GM21576 (cell line): ENCODE results near the gene PPIL3.
"Not testable (repeated sequence)": the region's sequence is repeated elsewhere in the genome, so short reads cannot be mapped to it uniquely, and the experiment has no call there.

ENCODE experiments used
- ATAC-seq: cut with Tn5 transposase; IDR thresholded peaks from one replicate; pipeline ENCODE4 v1.9.1; 2021; ENCODE audit warnings: mild to moderate bottlenecking, moderate library complexity; ENCODE audit not compliant: unreplicated experiment

Gene PPIL3

DNA sequence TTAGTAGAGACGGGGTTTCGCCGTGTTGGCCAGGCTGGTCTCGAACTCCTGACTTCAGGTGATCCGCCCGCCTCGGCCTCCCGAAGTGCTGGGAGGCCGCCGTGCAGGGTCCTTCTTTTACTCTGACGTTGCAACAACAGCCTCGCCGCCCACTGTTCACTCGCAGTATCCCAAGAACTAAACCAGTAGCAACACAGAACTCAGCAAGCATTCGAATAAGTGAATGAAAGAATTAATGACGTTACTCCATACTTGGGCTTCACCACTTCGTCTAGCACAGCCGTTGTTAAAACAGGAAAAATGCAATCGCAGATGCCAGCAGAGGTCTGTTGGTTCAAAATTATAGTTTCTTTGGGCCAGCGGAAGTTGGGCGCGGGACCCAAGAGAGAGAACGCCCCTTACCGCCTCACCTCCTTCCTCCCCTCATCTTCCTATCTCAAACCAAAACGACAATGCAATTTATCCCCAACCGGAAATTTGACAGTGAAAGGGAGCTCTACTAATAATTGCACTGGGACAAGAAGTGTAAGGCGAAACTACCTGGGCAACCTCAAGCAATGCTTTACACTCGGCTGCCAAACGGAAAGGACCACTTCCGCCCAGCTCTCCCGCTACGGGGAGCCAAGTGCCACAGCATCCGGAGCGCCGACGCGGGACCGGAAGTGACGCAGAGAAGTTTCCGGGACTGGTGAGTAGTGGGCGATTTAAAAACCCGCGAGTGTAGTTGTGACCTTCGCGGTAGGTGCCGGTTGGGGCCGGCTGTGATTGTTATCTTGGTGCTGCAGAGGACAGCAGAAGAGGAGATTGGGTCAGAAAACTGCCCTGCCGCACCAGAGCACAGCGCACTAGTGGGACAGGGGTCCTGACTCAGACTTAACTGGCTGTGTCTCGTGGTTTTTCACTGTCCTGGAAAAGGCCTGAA is at the start of gene PPIL3, which contains the start of gene NIF3L1:
Gene PPIL3, minus strand, starts transcription at position 374 of the 922 bp plus-strand sequence. CDS start 1,462 bp downstream, outside the sequence.
Gene NIF3L1, plus strand, starts transcription at position 668 of the 922 bp plus-strand sequence. CDS start 2,573 bp downstream, outside the sequence.
- ATAC-seq, result peak; percentile 87

- no peak for ATAC-seq
Observed at GRCh38 chr2:200930947-200931626, 42.2 kb upstream of the PPIL3 start.

DNA sequence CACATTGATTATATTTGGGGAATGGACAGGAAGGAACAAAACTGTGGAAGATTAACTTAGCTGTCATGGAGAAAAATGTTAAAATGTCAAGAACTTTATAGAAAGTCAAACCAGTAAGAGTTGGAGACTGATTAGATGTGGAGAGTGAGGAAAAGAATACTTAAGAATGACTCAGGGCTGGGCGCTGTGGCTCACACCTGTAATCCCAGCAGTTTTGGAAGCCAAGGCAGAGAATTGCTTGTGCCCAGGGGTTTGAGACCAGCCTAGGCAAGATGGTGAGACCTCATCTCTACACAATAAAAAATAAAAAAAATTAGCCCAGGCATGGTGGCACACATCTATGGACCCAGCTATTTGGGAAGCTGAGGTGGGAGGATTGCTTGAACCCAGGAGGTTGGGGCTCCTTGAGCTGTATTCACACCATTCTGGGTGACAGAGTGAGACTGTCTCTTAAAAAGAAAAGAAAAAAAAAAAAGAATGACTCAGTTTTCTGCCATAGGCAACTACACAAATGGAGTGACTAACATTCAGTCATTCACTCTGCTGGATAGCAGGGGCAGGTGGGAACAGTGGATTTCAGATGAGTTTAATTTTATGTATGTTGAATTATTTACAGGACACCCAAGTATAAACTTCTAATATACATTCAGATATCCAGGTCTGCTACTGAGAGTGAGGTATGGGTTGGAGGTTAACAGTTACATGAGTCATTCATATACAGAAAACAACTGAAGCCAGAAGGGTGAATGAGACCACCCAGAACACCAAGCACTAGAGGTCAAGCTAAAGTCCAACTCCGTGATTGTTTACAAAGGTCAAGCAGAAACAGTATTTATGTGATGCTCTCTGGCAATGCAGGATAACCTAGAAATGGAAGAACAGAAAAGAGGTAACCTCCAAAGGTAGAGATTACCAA is 40.7 kb upstream of the PPIL3 start:
- no peak for ATAC-seq

DNA sequence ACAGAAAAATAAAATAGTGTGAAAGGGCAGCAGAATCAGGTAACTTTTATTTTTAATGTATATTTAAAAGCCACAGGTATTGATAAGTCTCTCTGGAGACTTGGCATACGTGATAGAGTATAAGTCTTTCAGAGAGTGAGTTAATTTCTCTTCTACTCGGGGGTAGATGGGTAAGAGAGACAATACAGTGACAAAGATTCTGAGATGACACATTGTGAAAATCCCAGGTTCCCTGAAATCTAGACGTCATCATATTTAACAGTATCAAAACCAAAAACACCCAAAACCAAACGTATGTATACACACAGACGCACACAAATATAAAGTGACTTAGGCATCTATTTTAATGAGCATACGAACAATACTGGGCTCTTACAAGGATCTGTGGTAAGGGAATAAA is 33.6 kb upstream of the PPIL3 start:
- no peak for ATAC-seq

DNA sequence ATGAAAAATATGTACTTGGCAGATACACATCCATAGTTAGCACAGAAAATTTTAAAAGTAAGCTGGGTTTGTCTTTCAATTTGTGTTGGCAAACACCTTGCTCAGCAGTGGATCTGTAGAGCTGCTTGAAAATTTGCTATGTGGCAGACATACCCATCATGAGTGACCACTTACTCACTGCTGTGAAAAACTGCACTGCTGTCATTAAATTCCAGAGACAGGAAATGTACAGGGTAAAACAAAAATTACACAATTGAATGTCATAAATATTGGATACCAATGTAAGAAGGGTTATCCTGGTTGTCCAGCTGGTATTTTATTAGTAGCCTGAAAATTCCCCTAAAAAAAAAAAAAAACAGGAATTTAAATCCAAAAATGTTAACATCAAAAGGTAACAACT is 24.8 kb upstream of the PPIL3 start:
- no peak for ATAC-seq

GRCh38 chr2:200909958-200910357 is 21.1 kb upstream of the PPIL3 start:
- ATAC-seq, result no peak

DNA sequence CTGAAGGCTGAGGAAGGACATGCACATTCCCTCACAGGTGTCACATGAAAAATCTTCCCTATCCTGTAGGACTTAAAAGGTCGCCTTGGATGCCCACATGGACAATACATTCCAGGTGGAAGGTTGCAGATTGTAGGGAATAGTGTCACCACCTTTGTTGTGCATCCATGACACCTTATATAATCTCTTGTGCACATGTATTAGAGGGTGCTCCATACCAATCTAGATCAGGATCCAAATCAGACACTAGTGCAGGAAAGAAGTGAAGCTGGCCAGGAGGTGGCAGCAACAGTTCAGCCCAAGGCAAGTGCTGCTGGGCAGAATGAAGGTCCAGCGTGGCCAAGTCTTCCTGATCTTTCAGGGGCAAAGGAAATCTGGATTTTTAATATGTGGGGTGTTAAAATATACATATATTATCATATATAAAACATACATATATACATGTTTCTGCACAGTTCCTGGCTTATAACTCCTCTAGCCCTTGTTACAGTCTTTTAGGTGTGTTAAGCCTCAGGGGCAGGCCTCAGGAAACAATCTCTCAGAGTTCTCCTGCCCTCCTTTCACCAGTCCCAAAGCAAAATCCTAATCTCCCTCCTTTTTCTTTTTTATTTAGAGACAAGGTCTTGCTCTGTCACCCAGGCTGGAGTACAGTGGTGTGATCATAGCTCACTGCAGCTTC is 16.9 kb upstream of the PPIL3 start:
- peak; percentile 58 for ATAC-seq

DNA sequence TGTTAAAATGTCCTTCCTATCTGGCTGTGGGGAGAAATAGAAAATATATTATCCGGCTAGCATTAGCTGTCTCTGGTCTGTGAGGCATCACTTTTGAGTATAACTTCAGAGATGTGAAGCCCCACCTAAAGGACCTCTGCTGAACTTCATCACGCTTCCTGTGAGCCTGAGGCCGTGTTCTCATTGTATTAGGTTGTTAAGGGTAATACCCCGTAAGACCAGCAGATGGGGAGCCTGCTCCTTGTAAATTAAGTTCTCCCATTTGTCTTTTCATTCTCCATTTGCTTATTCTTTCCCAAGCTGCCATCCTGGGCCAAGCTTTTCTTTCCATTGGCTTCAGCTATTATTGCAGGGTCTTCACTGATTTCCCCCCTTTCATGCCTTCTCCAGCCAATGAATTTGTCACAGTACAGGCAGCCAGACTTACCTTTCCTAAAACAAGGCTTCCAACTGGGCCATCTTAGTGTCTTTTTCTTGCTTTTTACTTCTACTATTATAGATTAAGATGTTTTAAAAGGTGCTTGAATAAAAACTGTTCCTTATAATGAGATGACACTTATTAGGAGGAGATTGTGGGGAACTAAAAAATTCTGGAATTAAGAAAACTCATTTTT is 12.7 kb upstream of the PPIL3 start:
- ATAC-seq, result peak; percentile 98

DNA sequence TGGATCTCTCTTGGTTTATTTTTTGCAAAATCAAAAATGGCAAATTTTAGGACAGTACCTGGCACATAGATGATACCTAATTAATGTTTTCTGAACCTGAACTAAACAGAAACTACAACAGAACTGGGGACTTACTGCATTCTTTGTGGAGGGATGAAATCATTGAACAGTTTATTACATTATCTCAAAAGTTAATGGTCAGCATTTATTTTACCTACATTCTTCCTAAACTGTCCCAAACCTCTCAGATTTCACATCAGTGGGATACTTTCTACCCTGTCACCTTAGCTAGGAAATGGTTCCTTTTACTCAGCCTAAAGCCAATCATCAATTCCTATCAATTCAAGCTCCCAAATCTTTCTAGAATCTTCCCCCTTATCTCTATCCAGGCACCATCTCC is 10.6 kb upstream of the PPIL3 start:
- ATAC-seq, result no peak

DNA sequence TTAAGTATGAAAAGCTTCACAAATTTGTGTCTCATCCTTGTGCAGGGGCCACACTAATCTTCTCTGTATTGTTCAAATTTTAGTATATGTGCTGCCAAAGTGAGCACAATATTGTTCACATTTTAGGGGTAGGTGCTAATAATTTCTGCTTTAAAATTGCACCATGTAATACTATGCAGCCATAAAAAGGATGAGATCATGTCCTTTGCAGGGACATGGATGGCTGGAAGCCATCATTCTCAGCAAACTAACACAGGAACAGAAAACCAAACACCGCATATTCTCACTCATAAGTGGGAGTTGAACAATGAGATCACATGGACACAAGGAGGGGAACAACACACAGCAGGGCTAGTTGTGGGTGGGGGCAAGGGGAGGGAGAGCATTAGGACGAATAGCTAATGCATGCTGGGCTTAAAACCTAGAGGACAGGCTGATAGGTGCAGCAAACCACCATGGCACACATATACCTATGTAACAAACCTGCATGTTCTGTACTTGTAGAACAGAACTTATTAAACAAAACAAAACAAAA is 7.1 kb downstream of the PPIL3 start:
- ATAC-seq, result not testable (repeated sequence)

GRCh38 chr2:200878289-200878880 is 10.5 kb downstream of the PPIL3 start:
- ATAC-seq, result no peak

- no peak for ATAC-seq
Observed at GRCh38 chr2:200877443-200877842, 11.4 kb downstream of the PPIL3 start.

GRCh38 chr2:200873560-200873959 is 15.3 kb downstream of the PPIL3 start:
- no peak for ATAC-seq

GRCh38 chr2:200871151-200871550 is 17.7 kb downstream of the PPIL3 start:
- ATAC-seq, result no peak

- no peak for ATAC-seq
Observed at GRCh38 chr2:200869014-200869413, 19.9 kb downstream of the PPIL3 start.

DNA sequence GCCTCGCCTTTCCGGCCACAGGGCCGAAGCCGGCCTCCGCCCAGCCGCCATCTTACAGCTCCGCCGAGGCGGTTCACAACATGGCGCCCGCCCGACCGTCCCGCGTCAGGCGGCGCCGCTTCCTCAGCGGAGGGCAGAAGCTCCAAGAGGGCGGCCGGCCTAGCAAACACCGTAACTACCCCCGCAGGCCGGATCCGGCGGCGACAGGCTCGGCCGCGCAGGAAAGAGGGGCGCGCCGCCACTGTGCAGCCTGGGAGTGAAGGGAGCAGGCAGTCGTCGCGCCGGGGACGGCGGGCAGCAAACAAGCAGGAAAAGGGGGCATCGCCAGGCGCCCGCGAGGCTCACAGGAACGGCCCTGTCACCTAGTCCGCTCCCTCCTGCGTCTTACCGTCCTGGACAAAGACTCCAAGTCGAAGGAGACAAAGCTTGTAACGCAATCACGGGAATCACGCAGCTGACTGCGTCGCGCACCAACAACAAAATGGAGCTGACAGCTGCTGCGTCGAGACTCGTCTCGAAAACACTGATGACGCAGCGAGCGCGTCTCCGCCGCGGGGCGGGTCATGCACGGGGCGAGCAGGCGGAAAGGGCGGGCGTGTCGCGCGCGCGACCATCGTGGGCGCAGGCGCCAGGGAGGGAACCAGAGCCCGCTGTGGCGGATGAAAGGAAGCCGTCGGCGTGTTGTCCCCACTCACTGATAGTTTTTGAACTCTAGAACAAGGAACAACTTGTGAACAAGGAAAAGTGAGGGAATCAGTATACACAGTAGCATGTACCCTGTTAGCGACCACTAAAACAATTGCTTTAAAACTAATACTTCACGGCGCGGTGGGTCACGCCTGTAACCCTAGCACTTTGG is 24.5 kb downstream of the PPIL3 start, which contains the start of gene CLK1:
Gene CLK1, minus strand, starts transcription at position 483 of the 859 bp plus-strand sequence. CDS start 2,796 bp downstream, outside the sequence.
- ATAC-seq, result peak; percentile 77

- no peak for ATAC-seq
Observed at GRCh38 chr2:200863782-200864175, 25.1 kb downstream of the PPIL3 start.

DNA sequence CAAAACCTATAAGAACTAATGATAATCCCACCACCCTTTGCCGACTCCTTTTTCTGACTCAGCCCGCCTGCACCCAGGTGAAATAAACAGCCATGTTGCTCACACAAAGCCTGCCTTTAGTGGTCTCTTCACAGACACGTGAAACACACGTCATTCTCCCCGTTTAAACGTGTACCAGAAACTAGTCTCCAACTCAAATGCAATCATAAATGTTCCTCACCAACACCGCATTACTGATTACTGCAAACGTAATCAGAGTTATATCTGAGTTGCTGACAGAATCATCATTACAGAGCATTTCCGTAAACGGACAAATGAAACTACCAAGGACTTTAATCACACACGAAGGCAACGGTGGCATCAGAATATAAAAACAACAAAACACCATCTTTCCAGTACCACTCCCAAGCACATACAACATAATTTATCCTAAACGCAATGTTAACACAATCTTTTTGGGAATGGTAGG is 26.3 kb downstream of the PPIL3 start:
- ATAC-seq, result no peak
